GM19043 (cell line): ENCODE data around the gene KIF9.
"Not testable (repeated sequence)": the region's sequence is repeated elsewhere in the genome, so short reads cannot be mapped to it uniquely, and the experiment has no call there.

Experiments
- ATAC-seq: cut with Tn5 transposase; IDR thresholded peaks from one replicate; pipeline ENCODE4 v1.9.1; 2021; ENCODE audit warnings: low read depth; ENCODE audit not compliant: unreplicated experiment

Gene KIF9, protein sequence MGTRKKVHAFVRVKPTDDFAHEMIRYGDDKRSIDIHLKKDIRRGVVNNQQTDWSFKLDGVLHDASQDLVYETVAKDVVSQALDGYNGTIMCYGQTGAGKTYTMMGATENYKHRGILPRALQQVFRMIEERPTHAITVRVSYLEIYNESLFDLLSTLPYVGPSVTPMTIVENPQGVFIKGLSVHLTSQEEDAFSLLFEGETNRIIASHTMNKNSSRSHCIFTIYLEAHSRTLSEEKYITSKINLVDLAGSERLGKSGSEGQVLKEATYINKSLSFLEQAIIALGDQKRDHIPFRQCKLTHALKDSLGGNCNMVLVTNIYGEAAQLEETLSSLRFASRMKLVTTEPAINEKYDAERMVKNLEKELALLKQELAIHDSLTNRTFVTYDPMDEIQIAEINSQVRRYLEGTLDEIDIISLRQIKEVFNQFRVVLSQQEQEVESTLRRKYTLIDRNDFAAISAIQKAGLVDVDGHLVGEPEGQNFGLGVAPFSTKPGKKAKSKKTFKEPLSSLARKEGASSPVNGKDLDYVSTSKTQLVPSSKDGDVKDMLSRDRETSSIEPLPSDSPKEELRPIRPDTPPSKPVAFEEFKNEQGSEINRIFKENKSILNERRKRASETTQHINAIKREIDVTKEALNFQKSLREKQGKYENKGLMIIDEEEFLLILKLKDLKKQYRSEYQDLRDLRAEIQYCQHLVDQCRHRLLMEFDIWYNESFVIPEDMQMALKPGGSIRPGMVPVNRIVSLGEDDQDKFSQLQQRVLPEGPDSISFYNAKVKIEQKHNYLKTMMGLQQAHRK

DNA sequence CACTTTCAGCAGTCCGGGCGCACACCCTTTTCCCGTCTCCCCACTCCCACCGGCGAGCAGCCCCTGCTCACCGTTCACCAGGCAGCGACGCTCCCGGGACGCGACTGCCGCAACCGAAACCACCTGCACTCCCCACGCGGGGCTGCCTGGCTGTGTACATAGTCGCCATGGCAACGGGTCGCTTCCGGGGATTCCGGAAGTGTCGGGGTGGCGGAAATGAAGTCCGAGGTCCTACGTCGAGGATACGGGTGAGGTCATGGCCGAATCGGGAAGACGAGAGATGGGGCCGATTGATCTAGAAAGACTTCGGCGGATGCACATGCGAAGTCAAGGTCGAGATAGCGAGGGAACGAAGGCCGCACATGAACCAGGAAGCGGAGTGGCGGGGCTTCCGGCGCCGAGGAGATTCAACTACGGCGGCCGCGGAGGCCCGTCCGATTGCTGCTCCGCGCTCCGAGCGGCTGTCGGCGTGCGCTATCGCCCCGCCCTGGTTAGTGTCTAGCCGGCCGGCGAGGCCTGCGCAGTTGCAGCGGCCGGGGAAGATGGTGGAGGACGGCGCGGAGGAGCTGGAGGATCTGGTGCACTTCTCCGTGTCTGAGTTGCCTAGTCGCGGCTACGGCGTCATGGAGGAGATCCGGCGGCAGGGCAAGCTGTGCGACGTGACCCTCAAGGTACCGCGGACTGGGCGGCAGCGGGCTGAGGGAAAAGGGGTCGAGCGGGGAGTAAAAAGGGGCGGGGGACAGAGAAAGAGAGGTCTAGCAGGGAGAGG, at the start of gene KIF9, which contains the start of gene KLHL18:
Gene KIF9 (minus strand): TSS at position 376 of the 769 bp plus-strand sequence. CDS start 5,425 bp downstream, outside the sequence.
Gene KLHL18 (plus strand): TSS at position 521 of the 769 bp plus-strand sequence. CDS start 22 bp downstream, at position 543.
- ATAC-seq = peak; percentile 74

DNA sequence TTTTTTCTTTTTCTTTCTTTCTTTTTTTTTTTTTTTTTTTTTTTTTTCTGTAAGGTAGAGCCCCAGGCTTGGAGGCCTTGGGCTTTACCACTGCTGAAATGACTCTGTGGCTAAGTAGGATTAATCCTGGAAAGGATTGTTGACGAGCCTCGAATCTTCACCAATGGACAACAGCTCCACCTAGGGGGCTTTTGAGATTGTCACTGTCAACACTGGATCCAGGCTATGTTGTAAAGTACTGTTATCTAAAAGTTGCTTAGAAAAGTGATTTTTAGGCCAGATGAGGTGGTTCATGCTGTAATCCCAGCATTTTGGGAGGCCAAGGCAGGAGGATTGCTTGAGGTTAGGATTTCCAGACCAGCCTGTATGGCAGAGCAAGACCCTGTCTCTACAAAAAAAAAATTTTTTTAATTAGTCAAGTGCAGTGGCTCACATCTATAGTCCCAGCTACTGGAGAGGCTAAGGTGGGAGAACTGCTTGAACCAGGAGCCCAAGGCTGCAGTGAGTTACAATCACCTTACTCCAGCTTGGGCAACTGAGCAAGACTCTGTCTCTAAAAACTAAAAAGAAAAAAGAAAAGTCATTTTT, 41.8 kb upstream of the KIF9 start:
- ATAC-seq = no peak

DNA sequence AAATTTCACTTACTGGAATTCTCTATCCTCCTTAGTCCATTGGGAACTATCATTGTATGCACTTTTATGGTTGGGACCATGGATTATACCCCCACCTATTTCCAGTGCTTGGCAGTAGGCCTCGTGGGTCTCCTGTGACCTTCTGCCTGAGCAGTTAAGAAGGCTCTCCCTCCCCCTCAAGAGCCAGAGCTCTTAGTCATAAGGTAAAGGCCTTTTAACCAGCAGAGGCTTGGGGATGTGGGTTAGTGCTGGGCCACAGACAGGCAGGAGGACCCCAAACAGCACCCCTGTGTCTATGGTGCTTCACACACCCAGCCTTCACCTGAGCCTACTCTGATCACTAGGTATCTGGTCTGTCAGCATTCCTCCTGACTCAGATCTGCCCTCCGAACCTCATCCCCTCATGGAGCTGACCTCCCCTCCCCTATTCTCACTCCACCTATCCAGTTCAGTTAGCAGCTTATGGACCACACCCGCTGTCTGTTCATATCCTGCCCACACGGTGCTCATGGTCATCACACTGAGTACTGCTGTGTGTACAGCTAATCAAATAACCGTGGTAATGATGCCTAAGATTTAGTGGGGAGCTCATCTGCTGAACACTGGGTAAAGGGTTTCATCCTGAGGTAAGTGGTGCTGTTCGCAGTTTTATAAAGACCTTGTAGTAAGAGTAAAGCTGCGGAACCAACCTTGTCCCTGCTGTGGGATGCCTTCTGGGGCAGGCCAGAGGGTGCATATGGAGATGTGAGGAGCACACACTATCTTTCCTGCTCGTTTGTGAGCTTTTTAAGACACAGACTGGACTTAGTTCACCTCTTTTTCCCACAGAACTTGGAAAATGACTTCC, 41.1 kb upstream of the KIF9 start:
- ATAC-seq = no peak

DNA sequence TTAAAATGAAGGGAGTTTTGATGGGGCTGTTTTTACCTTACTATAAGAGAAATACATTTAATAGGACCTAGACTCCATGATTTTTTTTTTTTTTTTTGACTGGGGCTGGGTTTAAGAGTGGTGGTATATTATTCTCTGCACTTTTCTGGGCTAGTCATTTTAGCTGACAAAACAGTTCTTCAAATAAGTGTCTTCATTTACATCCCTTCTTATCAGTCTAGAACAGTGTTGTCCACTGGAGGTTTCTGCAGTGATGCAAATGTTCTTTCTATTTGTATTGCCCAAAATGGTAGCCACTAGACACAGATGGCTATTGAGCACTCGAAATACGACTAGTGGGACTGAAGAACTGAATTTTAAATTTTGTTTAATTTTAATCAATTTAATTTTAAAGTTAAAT, 37.4 kb upstream of the KIF9 start:
- ATAC-seq = no peak

DNA sequence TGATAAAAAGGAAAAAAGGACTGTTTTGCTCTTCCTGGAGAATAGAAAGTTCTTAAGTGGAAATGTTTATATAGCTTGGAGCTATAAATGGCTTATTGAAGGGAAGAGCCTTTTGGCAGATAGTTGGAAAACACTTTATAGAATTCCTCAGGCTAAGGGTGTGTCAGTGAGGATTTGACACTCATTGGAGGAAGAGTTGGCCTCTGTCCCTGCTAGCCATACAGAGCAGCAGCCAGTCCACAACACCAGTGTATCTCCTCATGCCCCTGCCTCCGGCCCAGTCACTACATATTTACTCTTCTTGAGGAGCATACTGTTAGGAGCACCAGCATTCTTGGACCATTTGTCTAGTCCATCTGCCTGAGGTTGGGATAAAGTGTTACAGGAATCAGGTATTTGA, 36.3 kb upstream of the KIF9 start:
- ATAC-seq = no peak

DNA sequence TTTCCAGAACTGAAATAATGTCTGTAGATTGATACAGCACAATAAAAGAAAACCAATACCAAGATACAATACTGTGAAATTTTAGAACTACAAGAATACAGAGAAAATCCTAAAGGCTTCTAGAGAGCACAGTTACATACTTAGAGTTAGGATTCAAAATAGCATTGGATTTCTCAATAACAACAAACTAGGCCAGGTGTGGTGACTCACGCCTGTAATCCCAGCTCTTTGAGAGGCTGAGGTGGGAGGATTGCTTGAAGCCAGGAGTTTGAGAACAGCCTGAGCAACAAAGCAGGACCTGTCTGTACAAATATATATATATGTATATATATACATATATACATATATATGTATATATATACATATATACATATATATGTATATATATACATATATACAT, 33.6 kb upstream of the KIF9 start:
- ATAC-seq = not testable (repeated sequence)

DNA sequence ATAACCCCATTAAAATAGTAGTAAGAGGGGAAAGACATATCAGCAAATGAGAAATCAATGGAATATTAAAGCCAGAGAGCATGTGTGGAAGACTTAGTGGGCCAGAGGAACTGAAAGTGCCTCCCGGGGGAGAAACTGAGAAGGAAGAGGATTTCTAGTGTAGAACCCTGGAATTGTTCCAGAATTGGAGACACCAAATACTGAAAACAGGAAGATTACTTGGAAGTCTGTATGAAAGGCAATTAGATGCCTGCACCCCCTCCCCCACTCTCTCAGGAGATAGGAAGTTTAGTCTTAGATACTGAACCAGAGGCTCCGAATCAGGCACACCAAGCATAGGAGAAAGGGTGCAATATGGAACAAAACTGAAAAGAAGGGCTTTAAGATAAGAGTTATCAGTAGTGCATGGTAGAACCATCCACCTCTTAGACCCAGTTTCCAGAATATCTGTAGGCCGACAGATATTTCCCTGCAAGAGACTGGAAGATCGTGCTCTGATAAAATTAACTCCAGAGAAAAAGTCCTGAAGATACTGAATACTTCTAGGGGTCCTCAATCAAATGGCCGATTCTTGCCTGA, 32.6 kb upstream of the KIF9 start:
- ATAC-seq = no peak

DNA sequence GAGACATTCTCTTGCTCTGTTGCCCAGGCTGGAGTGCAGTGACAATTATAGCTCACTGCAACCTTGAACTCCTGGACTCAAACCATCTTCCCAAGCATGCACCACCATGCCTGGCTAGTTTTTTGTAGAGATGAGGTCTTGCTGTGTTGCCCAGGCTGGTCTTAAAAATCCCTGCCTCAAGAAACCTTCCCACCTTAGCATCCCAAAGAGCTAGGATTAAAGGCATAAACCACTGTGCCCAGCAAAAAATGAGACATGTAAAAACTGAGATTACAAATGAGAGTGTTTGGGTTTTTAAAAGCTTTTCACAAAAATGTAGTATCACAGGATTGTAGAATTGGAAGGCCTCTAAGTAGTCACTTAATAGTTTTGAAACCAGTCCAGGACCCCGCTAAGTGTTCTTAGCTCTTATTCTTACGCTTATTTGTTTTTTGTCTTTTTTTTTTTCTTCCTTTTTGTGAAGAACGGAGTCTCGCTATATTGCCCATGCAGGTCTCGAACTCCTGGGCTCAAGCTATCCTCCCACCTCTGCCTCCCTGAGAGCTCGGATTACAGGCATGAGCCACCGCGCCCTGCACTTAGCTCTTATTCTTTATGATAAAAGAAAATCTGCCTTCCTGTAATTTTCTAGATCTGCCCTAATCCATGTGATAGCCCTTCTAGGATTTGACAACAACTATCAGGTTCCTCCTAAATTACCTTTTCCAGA, 31.6 kb upstream of the KIF9 start:
- no peak for ATAC-seq

DNA sequence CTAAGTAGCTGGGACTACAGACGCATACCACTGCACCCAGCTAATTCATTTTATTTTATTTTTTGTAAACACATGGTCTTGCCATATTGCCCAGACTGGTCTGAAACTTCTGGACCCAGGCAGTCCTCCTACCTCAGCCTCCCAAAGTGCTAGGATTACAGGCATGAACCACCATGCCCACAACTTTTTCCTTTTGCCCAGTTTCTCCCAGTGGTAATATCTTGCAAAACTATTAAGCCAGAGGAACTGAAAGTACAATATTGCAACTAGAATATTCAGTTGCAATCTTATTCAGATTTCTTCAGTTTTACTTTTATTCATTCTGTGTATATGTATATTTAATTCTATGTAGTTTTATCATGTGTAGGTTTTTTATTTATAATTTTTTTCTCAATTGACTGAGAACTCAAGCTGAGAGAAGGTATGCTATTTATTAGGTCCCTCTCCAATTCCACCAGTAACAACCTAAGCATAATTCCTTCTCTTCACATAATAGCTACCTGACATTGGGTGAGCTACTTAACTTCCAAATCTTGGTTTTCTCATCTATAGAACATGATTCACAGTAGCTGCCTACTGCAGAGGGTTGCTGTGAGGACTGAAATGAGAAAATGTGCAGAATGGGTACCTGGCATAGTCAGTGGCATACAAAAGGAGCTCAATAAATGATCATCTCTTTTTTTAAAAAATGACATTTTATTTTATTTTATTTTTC, 30.9 kb upstream of the KIF9 start:
- no peak for ATAC-seq

DNA sequence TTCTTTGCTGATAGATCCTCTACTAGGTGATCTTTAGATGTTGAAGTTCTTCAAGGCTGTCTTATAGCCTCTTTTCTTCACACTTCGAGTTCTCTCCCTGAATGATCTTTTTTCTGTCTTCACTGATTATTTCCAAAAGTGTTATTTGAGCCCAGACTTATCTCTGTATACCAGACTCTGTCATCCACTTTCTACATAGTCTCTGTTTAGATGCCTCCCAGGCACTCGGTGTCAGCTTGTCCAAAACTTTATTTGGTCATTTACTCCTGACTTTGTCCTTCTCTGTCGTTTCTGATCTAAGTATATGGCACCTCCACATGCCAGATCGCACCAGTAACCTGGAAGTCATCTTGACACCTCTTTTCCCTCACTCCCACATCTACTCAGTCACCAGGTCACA, 27.8 kb upstream of the KIF9 start:
- ATAC-seq = no peak

DNA sequence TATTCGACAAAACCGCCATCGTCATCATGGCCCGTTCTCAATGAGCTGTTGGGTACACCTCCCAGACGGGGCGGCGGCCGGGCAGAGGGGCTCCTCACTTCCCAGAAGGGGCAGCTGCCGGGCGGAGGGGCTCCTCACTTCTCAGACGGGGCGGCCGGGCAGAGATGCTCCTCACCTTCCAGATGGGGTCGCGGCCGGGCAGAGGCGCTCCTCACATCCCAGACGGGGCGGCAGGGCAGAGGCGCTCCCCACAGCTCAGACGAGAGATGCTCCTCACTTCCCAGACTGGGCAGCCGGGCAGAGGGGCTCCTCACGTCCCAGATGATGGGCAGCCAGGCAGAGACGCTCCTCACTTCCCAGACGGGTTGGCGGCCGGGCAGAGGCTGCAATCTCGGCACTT, 26.6 kb upstream of the KIF9 start:
- ATAC-seq = not testable (repeated sequence)

DNA sequence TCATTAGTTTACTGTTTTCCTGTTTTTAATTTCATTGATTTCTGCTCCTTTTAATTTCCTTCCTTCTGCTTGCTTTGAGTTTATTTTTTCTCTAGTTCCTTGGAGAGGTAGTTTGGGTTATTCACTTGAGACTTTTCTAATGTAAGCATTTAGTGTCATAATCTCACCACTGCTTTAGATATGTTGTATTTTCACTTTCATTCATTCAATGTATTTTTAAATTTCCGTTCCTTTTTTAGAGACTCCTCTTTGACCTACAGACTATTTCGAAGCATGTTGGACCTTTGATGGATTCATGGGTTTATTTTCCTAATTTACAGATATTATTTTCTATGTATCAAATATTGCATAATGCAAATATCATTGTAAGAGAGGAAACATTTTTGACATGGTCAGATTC, 23.4 kb upstream of the KIF9 start:
- no peak for ATAC-seq

DNA sequence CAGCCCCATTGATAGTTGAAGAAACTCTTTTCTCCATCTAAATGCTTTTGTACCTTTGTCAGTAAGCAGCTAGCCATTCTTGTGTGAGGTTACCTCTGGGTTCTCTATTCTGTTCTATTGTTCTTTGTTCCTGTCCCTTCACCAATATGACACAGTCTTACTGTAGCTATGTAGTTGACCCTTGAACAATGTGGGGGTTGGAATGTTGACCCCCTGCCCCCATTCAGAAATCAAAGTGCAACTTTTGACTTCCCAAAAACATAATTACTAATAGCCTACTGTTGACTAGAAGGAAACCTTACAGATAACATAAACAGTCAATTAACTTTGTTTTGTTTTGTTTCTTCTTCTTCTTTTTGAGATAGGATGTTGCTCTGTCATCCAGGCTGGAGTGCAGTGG, 18.9 kb upstream of the KIF9 start:
- no peak for ATAC-seq

DNA sequence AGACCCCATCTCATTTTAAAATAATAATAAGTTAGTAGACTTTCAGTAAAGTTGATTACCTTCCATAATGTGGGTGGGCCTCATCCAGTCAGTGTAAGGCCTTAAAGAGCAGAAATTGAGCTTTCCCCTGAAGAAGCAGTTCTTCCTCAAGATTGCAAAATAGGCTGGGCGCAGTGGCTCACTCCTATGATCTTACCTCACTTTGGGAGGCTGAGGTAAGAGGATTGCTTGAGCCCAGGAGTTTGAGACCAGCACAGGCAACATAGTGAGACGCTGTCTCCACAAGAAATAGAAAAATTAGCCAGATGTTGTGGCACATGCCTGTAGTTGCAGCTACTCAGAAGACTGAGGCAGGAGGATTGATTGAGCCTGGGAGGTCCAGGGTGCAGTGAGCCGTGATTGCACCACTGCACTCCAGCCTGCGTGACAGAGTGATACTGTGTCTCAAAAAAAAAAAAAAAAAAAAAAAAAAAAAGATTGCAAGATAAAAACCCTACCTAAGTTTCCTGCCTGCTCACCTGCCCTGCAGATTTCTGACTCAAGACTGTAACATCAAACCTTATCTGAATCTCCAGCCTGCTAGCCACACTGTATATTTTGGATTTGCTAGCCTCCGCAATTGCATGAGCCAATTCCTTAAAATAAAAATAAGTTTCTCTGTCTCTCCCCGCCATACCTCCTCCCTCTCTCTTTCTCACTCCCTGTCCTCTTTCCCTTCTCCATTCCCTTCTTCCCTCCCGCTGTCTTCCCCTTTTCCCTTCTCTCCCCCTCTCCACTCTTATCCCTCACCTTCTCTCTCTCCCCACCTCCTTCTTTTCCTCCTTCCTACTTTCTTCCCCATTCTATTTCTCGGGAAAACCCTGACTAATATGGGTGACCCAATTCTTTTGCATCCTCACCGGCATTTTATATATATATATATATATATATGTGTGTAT, 17.1 kb upstream of the KIF9 start:
- no peak for ATAC-seq

DNA sequence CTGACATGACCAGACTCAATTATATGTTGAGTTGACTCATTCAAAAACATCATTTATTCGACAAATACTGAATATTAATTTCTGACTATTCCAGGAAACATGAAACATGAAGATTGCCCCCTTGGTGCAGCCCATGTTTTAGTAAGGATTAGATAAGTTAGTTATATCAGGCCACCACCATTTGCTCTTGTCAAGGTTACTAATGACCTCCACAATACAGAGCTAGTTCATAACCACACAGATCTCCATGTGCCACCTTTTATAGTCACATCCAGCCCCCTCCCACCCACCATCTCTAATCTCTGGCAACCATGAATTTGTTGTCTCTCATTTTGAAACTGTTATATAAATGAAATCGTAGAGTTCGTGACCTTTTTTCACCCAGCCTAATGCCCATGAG, 15.8 kb upstream of the KIF9 start:
- ATAC-seq = no peak

DNA sequence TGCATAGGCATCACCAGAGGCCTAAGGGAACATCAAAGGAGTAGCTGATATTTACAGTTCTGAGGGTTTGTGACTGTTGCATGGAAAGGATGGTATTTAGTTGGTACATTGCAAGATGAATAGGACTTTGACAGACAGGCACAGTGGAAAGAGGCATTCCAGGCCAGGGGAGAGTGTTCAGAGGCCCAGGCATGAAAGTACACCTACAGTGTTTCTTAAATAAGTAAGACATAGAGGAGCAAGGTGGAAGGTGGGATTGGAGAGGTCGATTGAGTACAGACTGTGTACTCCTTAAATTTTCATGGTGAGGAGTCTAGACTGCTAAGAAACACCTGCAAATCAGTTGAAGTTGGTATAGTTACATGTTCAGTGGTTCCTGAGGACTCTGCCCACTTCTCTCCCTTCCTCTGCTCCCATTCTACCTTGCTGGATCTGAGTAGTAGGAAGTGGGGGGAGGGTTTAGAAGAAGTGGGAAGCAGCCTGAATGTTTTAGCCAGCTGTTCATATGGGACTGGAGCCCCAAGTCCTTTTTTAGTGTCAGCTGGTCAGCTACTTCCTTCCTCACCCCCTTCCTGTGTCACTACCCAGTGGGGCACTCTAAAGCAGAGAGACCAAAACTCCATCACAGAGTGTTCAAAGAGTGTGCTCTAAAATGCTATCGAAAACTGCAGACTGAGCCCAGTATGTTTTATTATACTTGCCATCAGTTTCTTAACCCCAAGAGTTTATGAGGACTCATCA, 14.1 kb upstream of the KIF9 start:
- ATAC-seq = no peak
